Stomach smooth muscle (tissue), 2 donors: ENCODE results near the gene MTMR10.
A peak's percentile ranks its signal among the peaks of the same experiment; 100 is the strongest.

Experiments
- H3K27ac ChIP-seq: one replicate; pipeline ENCODE4 v1.7.0; 2013; ENCODE audit warnings: mild to moderate bottlenecking, low read length, inconsistent platforms
- H3K27me3 ChIP-seq, 2 donors: one replicate each; pipeline ENCODE4 v1.7.0; 2013; ENCODE audit warnings: low read length in 2 of 2; ENCODE audit not compliant: insufficient read depth in 2 of 2, control insufficient read depth in 1 of 2
- H3K36me3 ChIP-seq, 2 donors: one replicate each; pipeline ENCODE4 v1.7.0; 2013; ENCODE audit warnings: low read length in 2 of 2; ENCODE audit not compliant: control insufficient read depth in 2 of 2, insufficient read depth in 2 of 2
- H3K4me1 ChIP-seq: one replicate; pipeline ENCODE4 v1.7.0; 2013; ENCODE audit warnings: low read length; ENCODE audit not compliant: control insufficient read depth, insufficient read depth
- H3K4me3 ChIP-seq, 2 donors: one replicate each; pipeline ENCODE4 v1.7.0; 2013; ENCODE audit warnings: low read length in 2 of 2
- H3K9ac ChIP-seq, 2 donors: one replicate each; pipeline ENCODE4 v1.7.0; 2013; ENCODE audit warnings: low read length in 2 of 2, mild to moderate bottlenecking in 1 of 2
- H3K9me3 ChIP-seq, 2 donors: one replicate each; pipeline ENCODE4 v1.7.0; 2013; ENCODE audit warnings: low read length in 2 of 2; ENCODE audit not compliant: control insufficient read depth in 2 of 2
- donor health status: healthy.
- donor health status: Pancreatic carcinoma.

MTMR10 gene

DNA sequence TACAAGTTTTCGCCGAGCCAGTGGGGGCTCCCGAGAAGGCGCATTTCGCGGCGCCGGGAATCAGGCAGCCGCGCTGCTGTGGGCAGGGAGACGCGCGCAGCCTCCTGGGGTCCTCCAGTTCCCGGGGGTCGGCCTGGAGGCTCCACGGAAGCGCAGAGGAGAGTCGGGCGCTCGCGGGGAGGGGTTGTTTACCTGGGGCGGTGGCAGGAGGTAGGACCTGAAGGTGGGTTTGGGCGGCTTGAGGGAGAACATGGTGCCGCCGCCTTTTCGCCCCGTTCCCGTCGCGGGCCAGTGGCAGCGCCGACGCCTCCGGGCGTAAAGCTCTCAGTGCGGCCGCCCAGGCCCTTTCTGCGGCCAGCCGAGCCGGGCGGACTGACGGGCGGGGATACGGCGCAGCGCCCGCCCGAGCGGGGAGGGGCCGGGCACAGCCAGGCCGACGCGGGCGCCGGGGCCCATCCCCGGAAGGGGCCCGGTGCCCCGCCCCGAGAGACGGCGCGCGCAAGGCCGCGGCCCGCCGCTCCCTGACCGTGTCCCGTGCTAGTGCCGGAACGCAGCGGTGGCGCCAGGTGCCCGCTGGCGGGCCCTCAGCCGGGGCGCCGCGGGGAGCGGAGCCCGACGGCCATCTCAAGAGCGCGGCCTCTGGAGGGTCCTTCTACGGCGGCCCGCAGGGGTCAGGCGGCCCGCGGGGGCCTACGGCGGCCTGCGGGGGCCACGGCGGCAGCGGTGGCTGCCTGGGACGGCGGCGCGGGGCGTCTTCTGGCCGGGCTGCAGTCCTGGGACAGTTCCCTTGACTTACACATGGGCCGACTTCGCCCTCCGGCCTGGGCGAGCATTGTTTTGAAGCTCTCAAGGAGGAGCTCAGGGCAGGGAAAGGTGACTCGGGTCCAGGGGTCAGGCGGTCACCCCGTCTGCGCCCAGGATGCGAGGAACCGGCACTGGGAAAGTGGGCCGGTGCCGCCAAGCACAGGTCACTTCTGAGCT is at the start of gene MTMR10:
TSS of gene MTMR10 (minus strand) at position 374 of the 981 bp plus-strand sequence. CDS start at position 252, 122 bp downstream.
- Histone ChIP-seq H3K27ac (peak within 1 kb of the TSS; percentile 64), H3K9ac (peak within 1 kb of the TSS; percentile 92), H3K4me1 (peaks cover 4% of the 10 kb centered on the region), H3K9me3 (no peaks in the 10 kb centered on the region), H3K27me3 (no peaks in the 10 kb centered on the region), H3K4me3 (peak within 1 kb of the TSS; percentile 93 to 95), H3K36me3 (peaks cover 4 to 5% of the 10 kb centered on the region in 2 donors)

DNA sequence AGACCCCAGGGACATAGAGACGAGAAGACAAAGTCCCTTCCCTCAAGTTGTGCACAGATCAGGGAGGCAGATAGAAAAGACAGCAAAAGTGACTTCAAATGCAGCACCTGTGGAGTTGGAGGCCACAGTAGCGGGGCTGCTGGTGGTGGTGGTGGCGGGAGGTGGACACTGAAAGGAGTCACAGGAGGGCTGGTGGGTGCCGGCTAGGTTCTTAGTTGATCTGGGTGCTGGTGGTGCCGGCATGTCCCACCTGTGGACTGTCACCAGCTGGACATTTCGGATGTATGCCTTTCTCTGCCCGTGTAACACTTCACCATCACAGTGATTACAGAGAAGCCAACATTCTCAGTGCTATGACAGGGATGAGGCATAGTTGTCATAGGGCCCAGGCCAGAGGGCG is 49.2 kb upstream of the MTMR10 start:
- H3K36me3 ChIP-seq, result no peaks in the 10 kb centered on the region
- H3K9ac ChIP-seq, result no peak overlapping the region
- no peak overlapping the region for H3K27ac ChIP-seq
- H3K9me3 ChIP-seq, result no peaks in the 10 kb centered on the region
- H3K4me3 ChIP-seq, result no peak overlapping the region
- H3K27me3 ChIP-seq, result no peaks in the 10 kb centered on the region
- H3K4me1 ChIP-seq, result no peaks in the 10 kb centered on the region

DNA sequence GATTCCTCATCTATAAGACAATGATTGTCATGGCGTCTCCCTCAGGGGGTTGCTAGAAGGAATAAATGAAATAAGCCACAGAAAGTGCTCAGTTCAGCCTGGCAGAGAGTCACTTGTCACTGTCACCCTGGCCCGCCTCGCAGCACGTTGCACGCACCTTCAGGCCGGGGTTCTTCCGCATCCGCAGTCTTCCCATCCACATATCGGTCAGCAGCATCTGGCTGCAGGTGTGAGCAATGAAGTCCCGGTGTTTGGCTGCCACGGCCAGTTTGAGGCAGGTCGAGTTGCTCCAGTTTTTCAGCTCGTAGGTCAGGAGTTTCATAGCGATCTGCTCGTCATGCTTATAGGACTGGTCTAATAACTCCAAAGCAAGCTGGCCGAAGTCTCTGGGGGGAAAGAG is 48.5 kb upstream of the MTMR10 start:
- Histone ChIP-seq H3K27me3 (no peaks in the 10 kb centered on the region), H3K9ac (no peak overlapping the region), H3K4me3 (no peak overlapping the region), H3K27ac (no peak overlapping the region), H3K36me3 (no peaks in the 10 kb centered on the region), H3K4me1 (no peaks in the 10 kb centered on the region), H3K9me3 (no peaks in the 10 kb centered on the region)

GRCh38 chr15:31037731-31038477 is 46.5 kb upstream of the MTMR10 start:
- Histone ChIP-seq H3K4me1 (no peaks in the 10 kb centered on the region), H3K4me3 (no peak overlapping the region), H3K27me3 (no peaks in the 10 kb centered on the region), H3K27ac (no peak overlapping the region), H3K9me3 (no peaks in the 10 kb centered on the region), H3K36me3 (no peaks in the 10 kb centered on the region), H3K9ac (no peak overlapping the region)

DNA sequence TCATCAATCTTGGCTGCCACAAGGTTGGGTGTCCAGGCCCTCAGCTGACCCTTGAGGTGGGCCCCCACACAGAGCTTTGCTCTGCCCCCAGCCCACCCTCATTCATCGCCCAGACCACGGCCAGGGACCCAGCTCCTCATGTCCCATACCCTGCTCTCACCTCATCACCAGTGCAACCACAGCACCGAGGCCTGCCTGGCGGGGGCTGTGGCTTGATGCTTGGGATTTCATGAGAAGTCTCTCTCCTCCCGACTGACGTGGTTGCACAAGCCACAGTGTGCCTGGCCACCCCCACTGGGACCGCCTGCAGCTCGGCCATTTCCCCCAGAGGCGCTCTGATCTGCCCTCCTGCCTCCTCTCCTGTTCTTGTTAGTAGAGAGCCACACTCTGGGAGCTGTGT is 45.4 kb upstream of the MTMR10 start:
- Histone ChIP-seq H3K27me3 (no peaks in the 10 kb centered on the region), H3K4me3 (no peak overlapping the region), H3K9me3 (no peaks in the 10 kb centered on the region), H3K4me1 (no peaks in the 10 kb centered on the region), H3K9ac (no peak overlapping the region), H3K27ac (no peak overlapping the region), H3K36me3 (no peaks in the 10 kb centered on the region)

GRCh38 chr15:31035610-31036009 is 44.2 kb upstream of the MTMR10 start:
- H3K4me1 ChIP-seq, result no peaks in the 10 kb centered on the region
- no peaks in the 10 kb centered on the region for H3K9me3 ChIP-seq
- no peak overlapping the region for H3K4me3 ChIP-seq
- H3K36me3 ChIP-seq, result no peaks in the 10 kb centered on the region
- no peak overlapping the region for H3K9ac ChIP-seq
- no peaks in the 10 kb centered on the region for H3K27me3 ChIP-seq
- H3K27ac ChIP-seq, result no peak overlapping the region

DNA sequence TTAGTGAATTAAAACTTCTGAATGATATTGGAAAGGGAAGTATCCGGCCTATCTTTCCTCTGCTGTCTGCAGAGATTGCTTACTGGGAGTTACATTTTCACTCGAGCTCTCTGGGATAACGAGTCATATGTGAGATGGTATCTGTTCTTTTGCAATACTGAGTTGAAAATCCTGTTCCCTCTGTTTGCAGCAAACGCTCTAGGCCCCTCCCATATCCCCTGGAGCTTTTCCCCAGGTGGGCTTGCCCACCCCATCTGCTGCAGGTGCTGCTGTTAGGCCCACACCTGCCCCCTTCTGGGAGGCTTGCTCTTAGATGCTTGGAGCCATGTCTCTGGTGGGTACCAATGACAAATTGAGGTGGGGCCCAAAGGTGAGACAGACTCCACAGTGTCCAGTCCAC is 42.7 kb upstream of the MTMR10 start:
- no peaks in the 10 kb centered on the region for H3K36me3 ChIP-seq

DNA sequence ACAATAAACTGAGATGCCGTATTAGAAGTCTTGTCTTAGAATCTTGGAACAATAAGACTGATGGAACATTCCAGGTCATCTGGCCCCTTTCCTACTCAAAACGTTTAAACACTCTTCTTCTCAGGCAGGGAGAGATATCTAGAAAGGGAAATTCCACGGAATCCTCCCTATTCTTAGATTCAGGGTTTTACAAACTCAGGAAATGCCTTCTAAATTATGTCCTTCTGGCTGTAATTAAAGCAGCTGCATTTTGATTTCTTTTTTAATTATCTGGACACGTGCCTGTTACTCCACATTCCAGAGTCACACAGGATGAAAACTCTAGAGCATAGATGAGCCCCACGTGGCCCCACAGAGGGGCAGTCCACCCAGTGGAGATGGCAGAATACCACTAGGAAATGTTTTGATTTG is 41.5 kb upstream of the MTMR10 start:
- no peaks in the 10 kb centered on the region for H3K36me3 ChIP-seq
- no peaks in the 10 kb centered on the region for H3K4me1 ChIP-seq
- H3K4me3 ChIP-seq, result no peak overlapping the region
- H3K9ac ChIP-seq, result no peak overlapping the region
- no peak overlapping the region for H3K27ac ChIP-seq
- H3K27me3 ChIP-seq, result no peaks in the 10 kb centered on the region
- H3K9me3 ChIP-seq, result no peaks in the 10 kb centered on the region

More for the DNA sequence above, 42.7 kb upstream of the MTMR10 start:
- Histone ChIP-seq H3K9me3 (no peaks in the 10 kb centered on the region), H3K27ac (no peak overlapping the region), H3K4me3 (no peak overlapping the region), H3K4me1 (no peaks in the 10 kb centered on the region), H3K9ac (no peak overlapping the region), H3K27me3 (no peaks in the 10 kb centered on the region)

GRCh38 chr15:31031471-31032067 is 40.1 kb upstream of the MTMR10 start:
- H3K4me3 ChIP-seq, result no peak overlapping the region
- H3K36me3 ChIP-seq, result no peaks in the 10 kb centered on the region
- no peak overlapping the region for H3K27ac ChIP-seq
- no peak overlapping the region for H3K9ac ChIP-seq
- H3K4me1 ChIP-seq, result no peaks in the 10 kb centered on the region
- no peaks in the 10 kb centered on the region for H3K27me3 ChIP-seq
- no peaks in the 10 kb centered on the region for H3K9me3 ChIP-seq

GRCh38 chr15:31027910-31028578 is 36.6 kb upstream of the MTMR10 start:
- no peaks in the 10 kb centered on the region for H3K36me3 ChIP-seq
- H3K27me3 ChIP-seq, result no peaks in the 10 kb centered on the region
- H3K9me3 ChIP-seq, result no peaks in the 10 kb centered on the region
- H3K4me1 ChIP-seq, result no peaks in the 10 kb centered on the region
- H3K27ac ChIP-seq, result no peak overlapping the region
- no peak overlapping the region for H3K4me3 ChIP-seq
- H3K9ac ChIP-seq, result no peak overlapping the region
